Fibroblast of the conjunctiva (primary cell): ENCODE results near the gene C1orf210.

Source experiments
- DNase-seq: peaks from one replicate; pipeline ENCODE4 v3.0.0-alpha.2; 2010; ENCODE audit warnings: low read depth

The C1orf210 gene

GRCh38 chr1:43274125-43274803 is 11.1 kb downstream of the C1orf210 start:
- DNase-seq: no peak

GRCh38 chr1:43273708-43274107 is 11.7 kb downstream of the C1orf210 start:
- no peak for DNase-seq

- no peak for DNase-seq
These were observed 12.5 kb downstream of the C1orf210 start for GRCh38 chr1:43272576-43273571.

DNA sequence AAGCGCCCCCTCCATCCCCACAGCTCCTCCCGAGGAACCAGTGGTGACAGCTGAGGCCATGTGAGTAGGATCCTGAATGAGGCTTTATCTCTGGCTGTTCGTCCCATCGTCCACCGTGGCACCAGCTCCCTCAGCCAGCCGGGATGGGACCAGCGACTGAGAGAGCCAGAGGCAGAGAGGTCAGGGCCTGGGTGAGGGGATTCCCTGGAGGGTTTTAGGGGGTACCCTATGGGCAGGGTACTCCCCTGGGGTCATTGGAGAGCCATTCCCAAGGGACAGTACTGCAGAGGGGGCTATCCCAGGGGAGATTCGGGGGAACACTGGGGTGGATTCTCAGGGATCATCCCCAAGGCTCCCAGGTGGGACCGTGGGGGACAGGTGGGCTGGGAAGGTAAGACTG is 13.2 kb downstream of the C1orf210 start:
- DNase-seq: no peak

DNA sequence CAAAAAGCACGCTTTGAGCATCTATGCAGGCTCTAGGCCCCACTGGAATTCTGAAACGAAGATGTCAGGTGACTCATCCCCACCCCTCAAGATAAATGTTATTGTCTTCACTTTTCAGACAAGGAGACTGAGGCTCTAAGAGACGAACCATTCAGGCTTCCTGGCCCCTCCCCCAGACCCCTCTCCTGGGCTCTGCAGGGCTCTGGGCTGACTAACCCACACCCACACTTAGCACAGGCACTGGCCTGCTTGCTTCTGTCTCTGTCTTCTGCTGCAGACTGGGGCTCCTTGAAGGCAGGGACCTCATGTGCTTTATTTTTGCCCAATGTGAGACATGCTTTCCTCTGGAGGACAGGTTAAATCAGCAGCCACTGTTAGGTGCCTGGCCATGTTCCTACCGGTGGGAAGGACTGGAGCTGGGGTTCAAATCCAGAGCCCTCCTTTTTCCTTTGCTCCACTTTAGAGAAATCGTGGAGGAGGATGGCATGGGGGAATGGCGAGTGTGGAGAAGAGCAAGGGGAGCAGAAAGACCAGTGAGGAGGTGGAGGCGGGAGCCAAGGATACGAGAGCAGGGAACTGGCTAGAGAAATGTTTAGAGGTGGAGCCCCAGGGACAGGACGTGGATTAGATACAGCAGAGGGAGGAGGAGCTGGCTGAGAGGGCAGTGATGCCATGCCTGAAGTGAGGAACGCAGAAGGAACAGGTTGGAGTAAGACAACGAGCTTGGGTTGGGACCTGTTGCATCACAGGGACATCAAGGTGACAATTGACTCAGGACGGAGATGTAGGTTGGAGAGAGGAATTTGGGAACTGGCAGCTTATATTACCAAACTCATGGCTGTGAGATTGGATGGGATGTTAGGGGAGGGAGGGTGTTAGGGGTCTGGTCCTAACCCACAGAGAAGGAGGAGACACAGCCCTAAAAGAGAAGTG is 13.9 kb downstream of the C1orf210 start:
- DNase-seq: no peak

DNA sequence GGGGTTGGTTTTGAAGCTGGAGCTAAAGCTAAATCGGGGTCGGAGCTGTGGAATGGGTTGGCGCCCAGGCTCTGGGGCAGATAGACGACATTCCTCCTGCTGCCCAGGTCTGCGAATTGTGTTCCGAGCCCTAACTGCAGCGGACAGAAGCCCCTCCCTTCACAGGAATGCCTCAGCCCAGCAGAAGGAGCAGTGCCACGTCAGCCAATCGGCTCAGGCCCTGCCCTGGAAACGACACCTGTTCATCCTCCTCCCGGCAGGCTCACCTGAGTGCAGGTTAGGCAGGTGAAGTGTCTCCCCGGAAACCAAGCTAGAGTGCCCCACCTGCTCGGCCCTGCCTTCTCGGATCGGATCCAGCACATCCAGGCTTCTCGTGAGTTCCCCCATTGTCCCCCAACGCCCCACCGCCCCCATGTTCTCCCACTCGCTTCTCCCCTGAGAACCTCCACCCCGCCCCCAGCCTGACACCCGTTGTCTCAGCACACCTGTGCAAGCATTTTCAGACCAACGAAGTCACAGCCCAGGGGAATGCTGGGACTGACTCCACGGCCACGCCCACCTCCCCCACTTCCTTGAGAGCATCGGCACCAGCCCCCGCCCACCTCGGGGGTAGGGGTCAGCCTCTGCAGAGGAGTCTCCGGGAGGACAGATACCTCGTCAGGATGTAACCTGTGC is 14.8 kb downstream of the C1orf210 start:
- no peak for DNase-seq

GRCh38 chr1:43269627-43270375 is 15.6 kb downstream of the C1orf210 start, which contains the start of gene TMEM125:
Gene TMEM125, plus strand, starts transcription at chr1:43269983. Its CDS starts 2,740 bp downstream, at chr1:43272723.
- no peak for DNase-seq

DNA sequence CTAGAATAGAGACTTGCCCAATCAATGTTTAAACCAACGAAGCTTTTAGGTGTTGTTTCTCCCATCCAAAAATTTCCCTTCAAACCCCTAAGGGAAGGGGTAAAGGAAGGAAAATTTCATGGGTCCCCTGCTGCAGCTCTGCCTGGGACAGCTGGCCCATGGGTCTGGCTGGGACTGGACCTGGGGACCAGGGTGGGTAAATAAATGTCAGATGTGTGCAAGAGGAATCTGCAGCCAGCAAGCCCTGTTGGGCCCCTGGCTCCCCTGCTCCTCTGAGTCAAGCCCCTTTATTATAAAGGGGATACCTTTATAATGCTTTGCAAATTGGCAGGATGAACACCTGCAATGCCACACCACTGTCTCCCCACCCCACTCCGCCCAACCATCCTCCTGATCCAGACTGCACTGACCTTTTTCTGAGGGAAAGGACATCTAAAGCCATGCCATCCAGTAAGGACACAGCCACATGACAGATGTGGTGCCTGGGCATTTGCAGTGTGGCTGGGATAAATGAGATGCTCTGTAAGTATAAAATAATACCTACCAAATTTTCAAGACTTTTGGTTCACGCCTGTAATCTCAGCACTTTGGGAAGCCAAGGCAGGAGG is 17.5 kb downstream of the C1orf210 start:
- no peak for DNase-seq

GRCh38 chr1:43267291-43267805 is 18.0 kb downstream of the C1orf210 start:
- DNase-seq: no peak

DNA sequence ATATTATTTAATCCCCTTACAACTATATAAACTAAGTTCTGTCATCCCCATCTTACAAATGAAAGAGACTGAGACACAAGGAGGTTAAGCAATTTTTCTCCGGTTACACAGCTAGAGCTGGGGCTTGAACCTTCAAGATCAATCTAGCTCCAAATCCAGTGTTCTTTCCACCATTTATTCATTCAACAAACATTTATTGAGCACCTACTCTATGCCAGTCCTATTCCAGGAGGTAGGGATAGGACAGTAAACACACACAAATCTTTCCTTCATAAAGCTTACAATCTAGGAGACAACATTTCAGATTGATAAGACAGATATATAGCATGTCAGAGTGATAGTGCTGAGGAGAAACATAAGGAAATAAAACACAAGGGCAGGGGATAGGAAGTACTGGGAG is 18.5 kb downstream of the C1orf210 start:
- DNase-seq: no peak

DNA sequence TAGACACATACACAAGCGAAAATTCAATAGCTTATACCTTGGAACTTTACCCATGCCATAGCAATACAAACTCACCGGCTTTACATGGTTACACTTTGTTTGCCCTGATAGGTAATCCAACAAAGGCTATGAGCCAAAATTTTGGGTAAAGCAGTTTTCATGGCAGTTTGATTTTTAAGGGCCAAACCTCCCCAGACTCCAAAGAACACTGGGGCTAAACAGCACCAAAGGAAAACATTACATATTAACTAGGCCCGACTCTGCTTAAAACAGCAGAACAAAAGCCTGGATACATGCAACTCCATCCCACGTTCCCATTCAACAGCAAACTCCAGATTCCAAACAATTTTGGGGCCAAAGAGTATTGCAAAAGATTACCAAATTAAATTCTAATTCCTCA is 19.9 kb downstream of the C1orf210 start:
- no peak for DNase-seq

DNA sequence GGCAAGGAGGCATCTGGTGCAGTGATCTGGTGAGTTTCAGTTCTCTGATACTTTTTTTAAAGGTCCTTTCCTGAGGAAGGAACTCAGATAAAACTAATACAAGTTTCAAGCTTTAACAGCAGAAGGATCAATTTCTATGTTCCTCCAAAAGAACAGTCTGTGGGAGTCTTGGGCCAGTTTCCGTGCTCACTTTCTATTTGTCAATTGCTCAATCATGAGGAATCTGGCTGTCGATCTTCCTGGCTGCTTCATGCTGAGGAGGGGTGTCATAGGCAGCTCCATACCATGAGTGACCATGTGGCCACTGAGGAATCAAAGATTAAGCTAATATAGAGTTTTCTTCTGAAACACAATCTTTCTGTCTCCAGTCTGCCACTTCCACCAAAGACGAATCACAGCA is 27.0 kb downstream of the C1orf210 start:
- no peak for DNase-seq

- DNase-seq: no peak
These were observed 28.5 kb downstream of the C1orf210 start for GRCh38 chr1:43256675-43257570.

DNA sequence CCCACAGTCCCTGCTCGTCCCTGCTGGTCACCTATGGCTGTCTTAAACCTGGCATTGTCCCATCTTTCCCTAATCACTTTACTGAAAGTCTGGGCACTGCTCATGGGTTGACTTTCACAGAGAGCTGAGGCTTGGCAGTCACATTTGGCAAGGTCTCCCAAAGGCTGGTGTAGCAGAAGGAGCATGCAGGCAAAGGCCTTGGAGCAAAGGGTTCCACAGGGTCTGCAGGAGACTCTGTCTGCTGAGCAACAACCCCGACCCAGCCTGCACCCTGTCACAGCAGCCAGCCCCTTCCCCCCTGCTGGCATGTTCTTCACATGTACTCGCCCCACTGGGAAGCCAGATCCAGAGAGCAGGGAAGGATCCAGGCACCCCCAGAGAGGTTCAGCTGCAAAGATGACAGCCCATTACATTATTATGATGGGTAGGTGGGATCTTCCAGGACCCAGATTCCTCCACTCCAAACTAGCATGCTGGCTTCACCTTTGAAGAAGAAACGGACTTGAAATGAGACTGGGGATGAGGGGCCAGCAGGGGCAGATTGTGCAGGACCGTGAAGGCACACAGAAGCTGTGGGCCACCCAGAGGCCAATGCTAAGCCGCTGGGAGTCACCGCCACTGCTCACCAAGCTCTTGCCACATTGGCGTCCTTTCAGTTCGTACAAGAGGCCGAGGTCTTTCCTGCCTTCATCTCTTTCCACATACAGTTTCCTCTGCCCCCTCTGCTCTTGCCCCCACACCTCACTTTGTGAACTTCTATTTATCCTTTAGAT is 29.8 kb downstream of the C1orf210 start:
- DNase-seq: no peak

- DNase-seq: no peak
These were observed 31.5 kb downstream of the C1orf210 start for GRCh38 chr1:43253876-43254275.

DNA sequence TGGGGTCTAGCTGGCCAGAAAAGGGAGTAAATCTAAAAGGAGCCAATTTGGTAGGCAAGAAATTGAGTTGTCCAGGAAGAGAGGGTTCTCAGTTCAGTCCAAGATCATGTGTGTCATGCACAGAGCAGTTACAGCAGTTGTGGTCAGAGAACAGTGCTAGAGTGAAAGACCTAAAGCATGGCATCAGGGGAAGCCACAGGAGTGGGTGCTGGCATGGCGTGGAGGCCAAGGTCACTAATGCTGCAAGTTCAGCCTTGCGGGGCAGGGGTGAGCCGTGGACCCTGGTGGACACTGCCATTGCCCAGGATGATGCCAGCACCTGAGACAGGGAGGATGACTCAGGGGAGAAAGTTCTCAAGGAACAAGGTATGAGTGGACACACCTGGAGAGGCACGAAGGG is 32.2 kb downstream of the C1orf210 start:
- no peak for DNase-seq

GRCh38 chr1:43252225-43252624 is 33.2 kb downstream of the C1orf210 start:
- DNase-seq: no peak

DNA sequence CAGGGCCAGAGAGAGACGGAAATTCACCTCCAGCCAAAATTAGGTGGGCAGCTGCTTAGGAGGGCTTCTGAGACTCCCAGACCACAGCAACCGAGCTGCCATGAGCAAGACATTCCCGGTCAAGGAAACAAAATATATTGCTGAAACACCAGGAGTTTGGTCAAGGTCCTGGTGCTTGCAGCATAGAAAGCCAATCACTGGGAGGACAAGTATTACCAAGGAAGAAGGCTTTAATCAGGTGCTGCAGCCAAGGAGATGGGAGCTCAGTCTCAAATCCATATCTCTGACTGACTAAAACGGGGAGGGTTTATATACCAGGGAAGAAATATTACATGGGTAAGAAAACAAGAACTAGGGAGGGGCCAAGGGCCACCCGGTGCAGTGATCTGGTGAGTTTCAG is 34.4 kb downstream of the C1orf210 start:
- DNase-seq: no peak
